Inflammatory macrophage treated with lipopolysaccharide for 1 hour (primary cell): ENCODE data around the gene CACNA1G.

Experiments
- DNase-seq, 2 donors: peaks; one replicate each; pipeline ENCODE4 v3.0.0-alpha.2; 2020 to 2022

CACNA1G gene

DNA sequence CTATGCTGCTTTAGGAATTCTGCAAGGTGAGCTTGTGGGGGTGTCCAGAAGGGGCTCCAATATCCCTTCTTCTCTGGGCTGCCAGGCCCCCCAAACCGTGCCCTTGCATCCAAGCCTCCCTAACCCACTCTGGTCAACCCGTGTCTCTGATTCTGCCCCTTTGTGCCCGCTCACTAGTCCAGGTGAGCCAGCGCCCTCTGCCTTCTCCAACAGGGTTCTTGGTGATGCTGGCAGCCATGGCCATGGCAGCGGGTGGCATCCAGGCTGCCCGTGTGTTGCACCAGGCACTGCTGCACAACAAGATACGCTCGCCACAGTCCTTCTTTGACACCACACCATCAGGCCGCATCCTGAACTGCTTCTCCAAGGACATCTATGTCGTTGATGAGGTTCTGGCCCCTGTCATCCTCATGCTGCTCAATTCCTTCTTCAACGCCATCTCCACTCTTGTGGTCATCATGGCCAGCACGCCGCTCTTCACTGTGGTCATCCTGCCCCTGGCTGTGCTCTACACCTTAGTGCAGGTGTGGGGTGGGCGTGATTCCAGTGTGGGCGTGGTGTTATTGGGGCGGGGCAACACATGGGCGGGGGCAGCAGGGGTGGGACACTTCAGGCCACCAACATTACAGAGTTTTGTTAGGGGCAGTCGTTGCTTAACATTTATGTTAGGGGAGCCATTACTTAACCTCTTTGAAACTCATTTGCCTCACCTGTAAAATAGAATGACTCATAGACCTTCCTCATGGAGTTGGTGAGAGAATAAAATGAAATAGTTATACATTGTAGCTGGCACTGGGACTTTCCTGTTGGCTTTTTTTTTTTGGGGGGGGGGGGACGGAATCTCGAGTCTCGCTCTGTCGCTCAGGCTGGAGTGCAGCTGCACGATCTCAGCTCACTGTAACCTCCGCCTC is 115.8 kb downstream of the CACNA1G start:
- no peak for DNase-seq
